Prostate gland (tissue), 2 donors: ENCODE data around the gene CFTR.

Source experiments
- POLR2A ChIP-seq: fragments of 450-650 bp; IDR thresholded peaks from one replicate; pipeline ENCODE4 v1.6.1; 2016; ENCODE audit warnings: antibody characterized with exemption, mild to moderate bottlenecking
- POLR2AphosphoS5 ChIP-seq: sonication (generic); formaldehyde crosslinking; IDR thresholded peaks from one replicate; pipeline ENCODE4 v1.6.1; 2017; ENCODE audit warnings: antibody characterized with exemption
- TF ChIP-seq, protein P1 (sequence below), 4 experiments: fragments of 200-600 bp in 2 of 4; fragments of 450-650 bp in 2 of 4; sonication (generic) in 2 of 4; IDR thresholded peaks; 1 replicate in 3 of 4; 2 replicates in 1 of 4; pipeline ENCODE4 v1.5.1; 2016 to 2019; ENCODE audit warnings: antibody characterized with exemption in 4 of 4, mild to moderate bottlenecking in 2 of 4, moderate library complexity in 2 of 4

DNA sequence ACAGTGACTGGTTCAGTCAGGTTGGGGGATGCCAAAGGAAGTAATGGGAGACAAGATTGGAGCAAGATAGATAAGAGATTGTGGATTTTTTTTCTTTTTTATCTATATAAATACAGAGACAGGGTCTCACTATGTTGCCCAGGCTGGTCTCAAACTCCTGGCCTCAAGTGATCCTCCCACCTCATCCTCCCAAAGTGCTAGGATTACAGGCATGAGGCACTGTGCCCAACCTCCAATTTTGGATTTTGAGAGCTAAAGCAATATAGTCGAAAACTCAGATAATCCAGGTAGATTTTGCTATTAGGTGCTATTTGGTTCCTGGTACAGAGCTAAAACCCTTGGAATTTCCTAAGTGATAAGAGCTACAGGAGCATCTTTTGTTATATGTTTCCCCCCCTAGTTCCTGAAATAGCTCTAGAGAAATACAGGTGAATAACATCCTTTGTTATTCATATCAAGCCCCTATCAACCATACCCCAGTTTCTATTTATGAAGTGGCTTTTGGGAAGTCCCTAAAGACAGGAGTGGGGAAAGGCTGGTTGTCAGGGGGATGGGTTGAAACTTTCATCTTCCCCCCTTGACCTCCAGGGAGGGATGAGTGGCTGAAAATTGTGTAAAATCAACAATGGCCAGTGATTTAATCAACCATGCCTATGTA is 151.2 kb downstream of the CFTR start:
- TF ChIP-seq, protein P1, sequence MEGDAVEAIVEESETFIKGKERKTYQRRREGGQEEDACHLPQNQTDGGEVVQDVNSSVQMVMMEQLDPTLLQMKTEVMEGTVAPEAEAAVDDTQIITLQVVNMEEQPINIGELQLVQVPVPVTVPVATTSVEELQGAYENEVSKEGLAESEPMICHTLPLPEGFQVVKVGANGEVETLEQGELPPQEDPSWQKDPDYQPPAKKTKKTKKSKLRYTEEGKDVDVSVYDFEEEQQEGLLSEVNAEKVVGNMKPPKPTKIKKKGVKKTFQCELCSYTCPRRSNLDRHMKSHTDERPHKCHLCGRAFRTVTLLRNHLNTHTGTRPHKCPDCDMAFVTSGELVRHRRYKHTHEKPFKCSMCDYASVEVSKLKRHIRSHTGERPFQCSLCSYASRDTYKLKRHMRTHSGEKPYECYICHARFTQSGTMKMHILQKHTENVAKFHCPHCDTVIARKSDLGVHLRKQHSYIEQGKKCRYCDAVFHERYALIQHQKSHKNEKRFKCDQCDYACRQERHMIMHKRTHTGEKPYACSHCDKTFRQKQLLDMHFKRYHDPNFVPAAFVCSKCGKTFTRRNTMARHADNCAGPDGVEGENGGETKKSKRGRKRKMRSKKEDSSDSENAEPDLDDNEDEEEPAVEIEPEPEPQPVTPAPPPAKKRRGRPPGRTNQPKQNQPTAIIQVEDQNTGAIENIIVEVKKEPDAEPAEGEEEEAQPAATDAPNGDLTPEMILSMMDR (IDR thresholded peaks at IDR 0.05): no peak
- TF ChIP-seq POLR2A (no peak), POLR2AphosphoS5 (no peak)
